Calu3 (cell line): ENCODE measurements around the gene SP3. TPM values are rescaled to one million over a fixed set of nuclear protein-coding genes. Genes with fewer than 3 reads are reported as not detected.

Source experiments
- BruUV-seq: library from RNA; stranded (reverse); fragments of 400-500 nt; replicated peaks from 2 replicates; lab custom pipeline; 2021; lab: Mats Ljungman, UMichigan
- CTCF ChIA-PET: fragments of 300-600 bp; sonication (Branson Sonifier 250); formaldehyde crosslinking; loops from one replicate; lab custom pipeline; 2022; ENCODE audit warnings: antibody characterized with exemption; lab: Charles Lee
- DNase-seq: peaks from one replicate; pipeline ENCODE4 v3.0.0; 2022
- H3K27ac Mint-ChIP-seq: one replicate; pipeline ENCODE4 v1.8.0; 2022; ENCODE audit warnings: mixed read lengths; ENCODE audit not compliant: unreplicated experiment
- H3K27me3 Mint-ChIP-seq: one replicate; pipeline ENCODE4 v1.8.0; 2022; ENCODE audit warnings: mixed read lengths; ENCODE audit not compliant: unreplicated experiment
- H3K36me3 Mint-ChIP-seq: one replicate; pipeline ENCODE4 v1.8.0; 2022; ENCODE audit warnings: mild to moderate bottlenecking, moderate library complexity, mixed read lengths; ENCODE audit not compliant: insufficient read depth, unreplicated experiment
- H3K4me1 Mint-ChIP-seq: one replicate; pipeline ENCODE4 v1.8.0; 2022; ENCODE audit warnings: mild to moderate bottlenecking, low read depth, mixed read lengths; ENCODE audit not compliant: unreplicated experiment
- H3K4me3 Mint-ChIP-seq: one replicate; pipeline ENCODE4 v1.8.0; 2022; ENCODE audit warnings: mild to moderate bottlenecking, low read depth, moderate library complexity, mixed read lengths; ENCODE audit not compliant: unreplicated experiment
- H3K9me3 Mint-ChIP-seq: one replicate; pipeline ENCODE4 v1.8.0; 2022; ENCODE audit warnings: low read depth, mixed read lengths; ENCODE audit not compliant: unreplicated experiment
- CTCF ChIP-seq: fragments of 200-600 bp; IDR thresholded peaks from one replicate; pipeline ENCODE4 v1.8.0; 2022; ENCODE audit warnings: antibody characterized with exemption; ENCODE audit not compliant: unreplicated experiment
- intact Hi-C: fragments of 100-400 bp; cut with micrococcal nuclease; formaldehyde crosslinking; loops from one replicate; pipeline ENCODE4 v1.10.0; 2022; ENCODE audit not compliant: unreplicated experiment
- total RNA-seq: library from RNA; stranded (reverse); gene quantifications from 2 replicates; pipeline ENCODE4 v1.2.3, GENCODE V29; 2022

Gene SP3
- total RNA-seq, 1 experiment from 2014 or later: 82.5 TPM

- intact Hi-C loops: no loop called here
- no peaks in the 10 kb centered on the region for H3K27me3 Mint-ChIP-seq
- no peak for DNase-seq
- H3K4me3 Mint-ChIP-seq: no peak overlapping the region
- H3K36me3 Mint-ChIP-seq: peaks cover 23% of the 10 kb centered on the region
- H3K4me1 Mint-ChIP-seq: peaks cover 16% of the 10 kb centered on the region
- CTCF ChIA-PET: no interaction called here
- no peak for TF ChIP-seq CTCF
- peak overlapping the region; percentile 34 for H3K27ac Mint-ChIP-seq
- no peaks in the 10 kb centered on the region for H3K9me3 Mint-ChIP-seq
- no TSS peak for BruUV-seq
These were observed 35.7 kb downstream of the SP3 start for GRCh38 chr2:173929441-173929840.

GRCh38 chr2:173926875-173927274, 38.3 kb downstream of the SP3 start:
- TF ChIP-seq CTCF: no peak
- BruUV-seq: no TSS peak
- intact Hi-C loops: no loop called here
- Mint-ChIP-seq H3K27ac (no peak overlapping the region), H3K36me3 (peaks cover 20% of the 10 kb centered on the region), H3K4me1 (peaks cover 24% of the 10 kb centered on the region), H3K4me3 (no peak overlapping the region), H3K9me3 (no peaks in the 10 kb centered on the region), H3K27me3 (no peaks in the 10 kb centered on the region)
- CTCF ChIA-PET: no interaction called here
- no peak for DNase-seq

- no peak overlapping the region for H3K4me3 Mint-ChIP-seq
- CTCF ChIA-PET: no interaction called here
- peaks cover 28% of the 10 kb centered on the region for H3K4me1 Mint-ChIP-seq
- peaks cover 13% of the 10 kb centered on the region for H3K36me3 Mint-ChIP-seq
- no peak overlapping the region for H3K27ac Mint-ChIP-seq
- intact Hi-C loops: no loop called here
- H3K9me3 Mint-ChIP-seq: no peaks in the 10 kb centered on the region
- no peaks in the 10 kb centered on the region for H3K27me3 Mint-ChIP-seq
- no peak for TF ChIP-seq CTCF
- BruUV-seq: no TSS peak
- DNase-seq: no peak
These were observed 40.9 kb downstream of the SP3 start for GRCh38 chr2:173924285-173924684.

- Mint-ChIP-seq H3K4me3 (no peak overlapping the region), H3K27ac (no peak overlapping the region)
These were observed 42.4 kb downstream of the SP3 start for GRCh38 chr2:173922760-173923159.

More at GRCh38 chr2:173922760-173923159, 42.4 kb downstream of the SP3 start:
- no peak for DNase-seq
- Mint-ChIP-seq H3K9me3 (no peaks in the 10 kb centered on the region), H3K36me3 (peaks cover 12% of the 10 kb centered on the region), H3K4me1 (peaks cover 24% of the 10 kb centered on the region), H3K27me3 (no peaks in the 10 kb centered on the region)
- no peak for TF ChIP-seq CTCF
- CTCF ChIA-PET: no interaction called here
- no TSS peak for BruUV-seq
- intact Hi-C loops: no loop called here
